ENCODE results near the gene WDFY4. TPM values are rescaled to one million over a fixed set of nuclear protein-coding genes. Genes with fewer than 3 reads are reported as not detected.

Gene WDFY4
- total RNA-seq, 1 experiment from 2014 or later = not detected

GRCh38 chr10:48970046-48970445 is 285.4 kb downstream of the WDFY4 start:
- H3K9me3 ChIP-seq (ENCODE audit: control insufficient read depth, low read depth, low read length) = no peaks in the 10 kb centered on the region
- no peak overlapping the region for H3K9ac ChIP-seq (ENCODE audit: extremely low read depth, insufficient read length, low read length)
- H2BK15ac ChIP-seq (ENCODE audit: low read depth, low read length) = no peak overlapping the region
- no peak overlapping the region for H3K56ac ChIP-seq (ENCODE audit: insufficient read length, low read depth, low read length)
- no peaks in the 10 kb centered on the region; a peak in 1 of 7 replicates for H3K36me3 Mint-ChIP-seq (ENCODE audit: insufficient read depth in 1 of 3, low read depth in 3 of 3)
- H2AFZ ChIP-seq (ENCODE audit: low read length) = no peak overlapping the region
- H3K79me2 ChIP-seq (ENCODE audit: insufficient read depth, low read length) = no peaks in the 10 kb centered on the region
- no peaks in the 10 kb centered on the region for H3K23me2 ChIP-seq (ENCODE audit: insufficient read length, low read depth, low read length, poor library complexity, severe bottlenecking)
- no peak overlapping the region for H2BK5ac ChIP-seq (ENCODE audit: insufficient read length, low read length)
- H4K5ac ChIP-seq (ENCODE audit: insufficient read length, low read depth, low read length) = no peak overlapping the region
- no peaks in the 10 kb centered on the region for H3K27me3 ChIP-seq (ENCODE audit: insufficient read depth, low read length)
- no peak overlapping the region for H2BK12ac ChIP-seq (ENCODE audit: insufficient read length, low read depth, low read length)
- H3K4me1 ChIP-seq (ENCODE audit: insufficient read depth, low read length) = no peaks in the 10 kb centered on the region
- no CpG with 5 or more reads among the region's 14 CpGs for WGBS (ENCODE audit: extremely low coverage, insufficient read length, low lambda C conversion rate)
- H3K4me2 ChIP-seq (ENCODE audit: insufficient read depth, insufficient read length, low read length) = no peak overlapping the region
- peaks cover 4% of the 10 kb centered on the region for H3K27me3 Mint-ChIP-seq (ENCODE audit: low read depth)
- H3K4me1 Mint-ChIP-seq = no peaks in the 10 kb centered on the region
- DNase-seq = no peak
- H2AK5ac ChIP-seq (ENCODE audit: insufficient read length, low read length) = no peak overlapping the region
- H3K4me3 Mint-ChIP-seq = no peak overlapping the region
- H4K8ac ChIP-seq (replicated peaks; ENCODE audit: insufficient read length, low read depth, low read length) = no peak overlapping the region
- no peak for TF ChIP-seq CTCF (conservative IDR thresholded peaks at IDR 0.05)
- no peaks in the 10 kb centered on the region for H4K20me1 ChIP-seq (ENCODE audit: control insufficient read depth, insufficient read depth, insufficient read length)
- no peaks in the 10 kb centered on the region for H3K79me1 ChIP-seq (ENCODE audit: insufficient read depth, low read depth, low read length, poor library complexity, severe bottlenecking)
- H3K27ac Mint-ChIP-seq = no peak overlapping the region
- no peak overlapping the region for H3T11ph ChIP-seq (ENCODE audit: low read length)
- H3K23ac ChIP-seq (ENCODE audit: insufficient read length, low read depth, low read length) = no peak overlapping the region
- no peak overlapping the region for H4K91ac ChIP-seq (ENCODE audit: insufficient read length, low read depth, low read length)
- no peak overlapping the region; the same call in 1 of the 2 replicates for H3K14ac ChIP-seq (ENCODE audit: insufficient read depth, low read length)
- no peak overlapping the region for H3K27ac ChIP-seq (ENCODE audit: insufficient read length, low read depth, low read length)
- no peak overlapping the region for H3K4ac ChIP-seq (ENCODE audit: low read depth, low read length)
- H3K18ac ChIP-seq (ENCODE audit: insufficient read length, low read depth, low read length) = no peak overlapping the region
- no peak overlapping the region for H2BK20ac ChIP-seq (ENCODE audit: low read depth, low read length, poor library complexity, severe bottlenecking)
- no peaks in the 10 kb centered on the region for H3K9me3 Mint-ChIP-seq
- H2BK120ac ChIP-seq (ENCODE audit: low read depth, low read length, poor library complexity, severe bottlenecking) = no peak overlapping the region

Measured in H9 (cell line).